Stimulated activated CD4-positive, alpha-beta T cell treated with anti-CD3 and anti-CD28 coated beads, Interleukin-1b, Interleukin-23, amount 100 ng/mL, for 48 hours (primary cell): ENCODE data around the gene ANXA6.
"Not testable (repeated sequence)": the region's sequence is repeated elsewhere in the genome, so short reads cannot be mapped to it uniquely, and the experiment has no call there.

Experiments used
- DNase-seq: peaks from one replicate; pipeline ENCODE4 v3.0.0-alpha.2; 2020

Gene ANXA6

GRCh38 chr5:151157426-151158286 is at the start of gene ANXA6:
TSS of gene ANXA6 (minus strand) at chr5:151157779. CDS start at chr5:151147901, 9,878 bp downstream.
- DNase-seq = peak; percentile 61

GRCh38 chr5:151205411-151205810 is 47.8 kb upstream of the ANXA6 start:
- DNase-seq = no peak

GRCh38 chr5:151204051-151204450 is 46.5 kb upstream of the ANXA6 start:
- no peak for DNase-seq

GRCh38 chr5:151202381-151203139 is 45.0 kb upstream of the ANXA6 start:
- DNase-seq = peak; percentile 57

GRCh38 chr5:151200913-151201595 is 43.5 kb upstream of the ANXA6 start:
- no peak for DNase-seq

GRCh38 chr5:151199581-151200185 is 42.1 kb upstream of the ANXA6 start:
- DNase-seq = no peak

GRCh38 chr5:151198861-151199260 is 41.3 kb upstream of the ANXA6 start:
- no peak for DNase-seq

- DNase-seq = not testable (repeated sequence)
Measured at GRCh38 chr5:151197291-151197600, 39.7 kb upstream of the ANXA6 start.

- DNase-seq = no peak
Measured at GRCh38 chr5:151196556-151197290, 39.1 kb upstream of the ANXA6 start.

- no peak for DNase-seq
Measured at GRCh38 chr5:151195622-151196021, 38.0 kb upstream of the ANXA6 start.

- DNase-seq = no peak
Measured at GRCh38 chr5:151192626-151193025, 35.0 kb upstream of the ANXA6 start.

GRCh38 chr5:151191661-151192060 is 34.1 kb upstream of the ANXA6 start:
- no peak for DNase-seq

- no peak for DNase-seq
Measured at GRCh38 chr5:151189151-151189550, 31.6 kb upstream of the ANXA6 start.

GRCh38 chr5:151186538-151186937 is 29.0 kb upstream of the ANXA6 start:
- no peak for DNase-seq

- no peak for DNase-seq
Measured at GRCh38 chr5:151186052-151186451, 28.5 kb upstream of the ANXA6 start.

GRCh38 chr5:151184316-151185042 is 26.9 kb upstream of the ANXA6 start:
- no peak for DNase-seq

GRCh38 chr5:151183456-151184245 is 26.1 kb upstream of the ANXA6 start:
- DNase-seq = no peak

- no peak for DNase-seq
Measured at GRCh38 chr5:151182976-151183375, 25.4 kb upstream of the ANXA6 start.

GRCh38 chr5:151182524-151182900 is 24.9 kb upstream of the ANXA6 start:
- DNase-seq = no peak

GRCh38 chr5:151181818-151182523 is 24.4 kb upstream of the ANXA6 start:
- no peak for DNase-seq
